HFF-Myc (cell line): ENCODE data around the gene CARMIL1.

Source experiments
- DNase-seq: peaks from one replicate; pipeline ENCODE4 v3.0.0-alpha.2; 2011; ENCODE audit warnings: low read depth; ENCODE audit errors: extremely low read depth
- H3K4me3 ChIP-seq: replicated peaks from 2 replicates; pipeline ENCODE4 v1.5.1; 2011; ENCODE audit warnings: low read depth, mild to moderate bottlenecking, control low read depth, low read length
- CTCF ChIP-seq: IDR thresholded peaks from 2 replicates; pipeline ENCODE4 v1.5.1; 2012; ENCODE audit warnings: mild to moderate bottlenecking, low read depth, low read length, control low read depth; ENCODE audit errors: missing control alignments

The CARMIL1 gene

GRCh38 chr6:25389471-25389870 is 110.3 kb downstream of the CARMIL1 start:
- no peak for DNase-seq
- no peak for TF ChIP-seq CTCF
- H3K4me3 ChIP-seq, result no peak overlapping the region

GRCh38 chr6:25392372-25392771 is 113.2 kb downstream of the CARMIL1 start:
- no peak for TF ChIP-seq CTCF
- no peak for DNase-seq
- H3K4me3 ChIP-seq, result no peak overlapping the region

GRCh38 chr6:25395731-25396130 is 116.6 kb downstream of the CARMIL1 start:
- DNase-seq, result no peak
- TF ChIP-seq CTCF, result no peak
- no peak overlapping the region for H3K4me3 ChIP-seq

GRCh38 chr6:25397406-25397805 is 118.2 kb downstream of the CARMIL1 start:
- DNase-seq, result no peak
- H3K4me3 ChIP-seq, result no peak overlapping the region
- TF ChIP-seq CTCF, result no peak

GRCh38 chr6:25399885-25400284 is 120.7 kb downstream of the CARMIL1 start:
- TF ChIP-seq CTCF, result no peak

GRCh38 chr6:25401711-25402110 is 122.5 kb downstream of the CARMIL1 start:
- TF ChIP-seq CTCF, result no peak
- H3K4me3 ChIP-seq, result no peak overlapping the region
- no peak for DNase-seq

More at GRCh38 chr6:25399885-25400284, 120.7 kb downstream of the CARMIL1 start:
- no peak for DNase-seq
- H3K4me3 ChIP-seq, result no peak overlapping the region

GRCh38 chr6:25402125-25402524 is 123.0 kb downstream of the CARMIL1 start:
- TF ChIP-seq CTCF, result no peak
- DNase-seq, result no peak
- H3K4me3 ChIP-seq, result no peak overlapping the region
